H1 (cell line): ENCODE results near the gene KRR1. TPM values are rescaled to one million over a fixed set of nuclear protein-coding genes. Genes with fewer than 3 reads are reported as not detected.

Experiments used
- CHD7 ChIP-seq: fragments of 300-600 bp; sonication (generic); IDR thresholded peaks from 2 replicates; pipeline ENCODE4 v1.7.1; 2012; ENCODE audit warnings: low read length, moderate library complexity, mild to moderate bottlenecking, inconsistent platforms; ENCODE audit not compliant: insufficient replicate concordance
- polyA plus RNA-seq, 7 experiments: library from polyadenylated mRNA; depleted of rRNA in 3 of 7; stranded (reverse) in 5 of 7; unstranded in 2 of 7; fragments of >200 nt in 5 of 7; fragments of 200-250 nt in 2 of 7; gene quantifications; 1 replicate in 5 of 7; 2 replicates in 1 of 7; 4 replicates in 1 of 7; pipeline versions ENCODE4 v1.2.1 to v1.2.3, GENCODE V29; 2011 to 2013; ENCODE audit warnings: missing spikeins in 2 of 7, mixed read lengths in 2 of 7
- total RNA-seq: library from RNA; stranded (reverse); fragmentation: NEBNext Ultra II Directional; extraction: Animal tissue kit (Norgen Biotek cat#: 25700); gene quantifications from 2 replicates; pipeline ENCODE4 v1.2.1, GENCODE V29; 2021

Gene KRR1
- total and polyA plus RNA-seq, 2 of the 8 experiments (the other 6 are each of a cell fraction or from before 2014, with no cell fraction given) = 6.1 to 80.1 TPM

GRCh38 chr12:75545636-75546035, 34.2 kb upstream of the KRR1 start (continued):
- TF ChIP-seq CHD7 = no peak
